SK-N-MC (cell line): ENCODE measurements around the gene ANXA2R.

Source experiments
- EZH2 ChIP-seq: fragments of 200-600 bp; sonication (generic); IDR thresholded peaks from one replicate; pipeline ENCODE4 v1.6.1; 2017; ENCODE audit warnings: antibody characterized with exemption
- POLR2AphosphoS5 ChIP-seq: IDR thresholded peaks from 2 replicates; pipeline ENCODE4 v1.6.1; 2012; ENCODE audit warnings: mild to moderate bottlenecking, low read depth, low read length, borderline replicate concordance

GRCh38 chr5:43006424-43007202 lies 33.5 kb downstream of the ANXA2R start:
- no peak for TF ChIP-seq POLR2AphosphoS5
- no peak for TF ChIP-seq EZH2
